CD4-positive, alpha-beta T cell treated with Interleukin-17A for 1 hour (primary cell): ENCODE measurements around the gene KLF3.
"Not testable (repeated sequence)": the region's sequence is repeated elsewhere in the genome, so short reads cannot be mapped to it uniquely, and the experiment has no call there.

Source experiments
- DNase-seq: peaks from one replicate; pipeline ENCODE4 v3.0.0-alpha.2; 2020

Gene KLF3

GRCh38 chr4:38663801-38664705 is at the start of gene KLF3:
KLF3 (plus strand) TSS chr4:38664199; CDS start chr4:38680626, 16,427 bp downstream.
- peak; percentile 95 for DNase-seq

- DNase-seq = no peak
Observed at GRCh38 chr4:38614231-38614630, 49.8 kb upstream of the KLF3 start.

- no peak for DNase-seq
Observed at GRCh38 chr4:38615847-38616246, 48.2 kb upstream of the KLF3 start.

GRCh38 chr4:38618505-38618904 is 45.5 kb upstream of the KLF3 start:
- no peak for DNase-seq

- DNase-seq = no peak
Observed at GRCh38 chr4:38619316-38619715, 44.7 kb upstream of the KLF3 start.

- no peak for DNase-seq
Observed at GRCh38 chr4:38620065-38620464, 43.9 kb upstream of the KLF3 start.

- no peak for DNase-seq
Observed at GRCh38 chr4:38620527-38621027, 43.4 kb upstream of the KLF3 start.

- no peak for DNase-seq
Observed at GRCh38 chr4:38621028-38621684, 42.8 kb upstream of the KLF3 start.

GRCh38 chr4:38621831-38622230 is 42.2 kb upstream of the KLF3 start:
- DNase-seq = no peak

- DNase-seq = not testable (repeated sequence)
Observed at GRCh38 chr4:38622340-38622739, 41.7 kb upstream of the KLF3 start.

GRCh38 chr4:38623260-38623659 is 40.7 kb upstream of the KLF3 start:
- no peak for DNase-seq

- no peak for DNase-seq
Observed at GRCh38 chr4:38624311-38624710, 39.7 kb upstream of the KLF3 start.

- no peak for DNase-seq
Observed at GRCh38 chr4:38625508-38625907, 38.5 kb upstream of the KLF3 start.

- DNase-seq = not testable (repeated sequence)
Observed at GRCh38 chr4:38626901-38627444, 37.0 kb upstream of the KLF3 start.

GRCh38 chr4:38630519-38630918 is 33.5 kb upstream of the KLF3 start:
- no peak for DNase-seq

- DNase-seq = no peak
Observed at GRCh38 chr4:38634047-38634759, 29.8 kb upstream of the KLF3 start.

- no peak for DNase-seq
Observed at GRCh38 chr4:38639242-38639641, 24.8 kb upstream of the KLF3 start.

- no peak for DNase-seq
Observed at GRCh38 chr4:38641811-38642210, 22.2 kb upstream of the KLF3 start.

- no peak for DNase-seq
Observed at GRCh38 chr4:38644201-38644600, 19.8 kb upstream of the KLF3 start.

GRCh38 chr4:38647101-38647819 is 16.7 kb upstream of the KLF3 start:
- no peak for DNase-seq

- no peak for DNase-seq
Observed at GRCh38 chr4:38650133-38650532, 13.9 kb upstream of the KLF3 start.

- DNase-seq = peak; percentile 86
Observed at GRCh38 chr4:38654273-38654672, 9.7 kb upstream of the KLF3 start.
